OCI-LY7 (cell line): ENCODE data around the gene TICRR. TPM values are rescaled to one million over a fixed set of nuclear protein-coding genes. Genes with fewer than 3 reads are reported as not detected.

ENCODE experiments used
- BruUV-seq: library from RNA; stranded (reverse); fragments of 400-500 nt; replicated peaks from 2 replicates; lab custom pipeline; 2021; lab: Mats Ljungman, UMichigan
- CTCF ChIA-PET: fragments of 300-600 bp; sonication (Branson Sonifier 250); formaldehyde crosslinking; loops from one replicate; lab custom pipeline; 2022; ENCODE audit warnings: antibody characterized with exemption; ENCODE audit not compliant: unreplicated experiment; lab: Charles Lee
- POLR2A ChIA-PET: fragments of 300-600 bp; sonication (Branson Sonifier 250); formaldehyde crosslinking; loops from one replicate; lab custom pipeline; 2022; ENCODE audit warnings: antibody characterized with exemption; lab: Charles Lee
- DNase-seq: peaks from one replicate; pipeline ENCODE4 v3.0.0-alpha.2; 2015; ENCODE audit warnings: low spot score
- H2AFZ ChIP-seq: fragments of 200-600 bp; sonication (generic), shearing (Covaris generic); 2 replicates; pipeline ENCODE4 v1.6.1; 2014; ENCODE audit warnings: mild to moderate bottlenecking, antibody characterized with exemption, low read length, moderate library complexity
- H3K27ac ChIP-seq: fragments of 200-600 bp; sonication (generic); 2 replicates; pipeline ENCODE4 v1.5.1; 2014; ENCODE audit warnings: mixed run types, low read depth, mild to moderate bottlenecking, moderate library complexity, low read length, inconsistent platforms; ENCODE audit not compliant: poor library complexity, severe bottlenecking
- H3K36me3 ChIP-seq: fragments of 200-600 bp; sonication (generic); 2 replicates; pipeline ENCODE4 v1.6.1; 2014; ENCODE audit warnings: mild to moderate bottlenecking, antibody characterized with exemption, low read length, moderate library complexity, mixed read lengths; ENCODE audit not compliant: insufficient read depth
- H3K4me1 ChIP-seq: fragments of 200-600 bp; sonication (generic); 2 replicates; pipeline ENCODE4 v1.5.1; 2014; ENCODE audit warnings: mild to moderate bottlenecking, low read length; ENCODE audit not compliant: insufficient read depth, poor library complexity, severe bottlenecking
- H3K4me2 ChIP-seq: fragments of 200-600 bp; sonication (generic); 2 replicates; pipeline ENCODE4 v1.6.1; 2014; ENCODE audit warnings: mild to moderate bottlenecking, low read length
- H3K4me3 ChIP-seq: fragments of 200-600 bp; sonication (generic); 2 replicates; pipeline ENCODE4 v1.5.1; 2014; ENCODE audit warnings: mild to moderate bottlenecking, low read depth, low read length; ENCODE audit not compliant: poor library complexity, severe bottlenecking
- H3K79me2 ChIP-seq: fragments of 200-600 bp; sonication (generic); 2 replicates; pipeline ENCODE4 v1.6.1; 2016; ENCODE audit warnings: low read depth, mild to moderate bottlenecking, low read length, moderate library complexity, mixed read lengths; ENCODE audit not compliant: insufficient read depth
- H3K9me2 ChIP-seq: fragments of 200-600 bp; sonication (generic); 2 replicates; pipeline ENCODE4 v1.6.1; 2016; ENCODE audit warnings: mild to moderate bottlenecking, low read length, mixed read lengths; ENCODE audit not compliant: insufficient read depth
- H3K9me3 ChIP-seq: fragments of 200-600 bp; sonication (generic); 2 replicates; pipeline ENCODE4 v1.6.1; 2014; ENCODE audit warnings: mild to moderate bottlenecking, mixed run types, low read length, mixed read lengths
- H4K20me1 ChIP-seq: fragments of 200-600 bp; sonication (generic); 2 replicates; pipeline ENCODE4 v1.6.1; 2014; ENCODE audit warnings: mild to moderate bottlenecking, antibody characterized with exemption, low read length, moderate library complexity, mixed read lengths; ENCODE audit not compliant: insufficient read depth
- EZH2phosphoT487 ChIP-seq: fragments of 200-600 bp; sonication (generic); IDR thresholded peaks from 2 replicates; pipeline ENCODE4 v1.6.1; 2018; ENCODE audit warnings: low read depth, borderline replicate concordance, mild to moderate bottlenecking, mixed run types, antibody characterized with exemption, low read length, moderate library complexity, mixed read lengths
- intact Hi-C: fragments of 100-400 bp; cut with micrococcal nuclease; formaldehyde crosslinking; loops from one replicate; pipeline ENCODE4 v1.10.0; 2022; ENCODE audit not compliant: unreplicated experiment
- total RNA-seq, 2 experiments: library from RNA; depleted of rRNA in 1 of 2; stranded (reverse); fragments of >200 nt in 1 of 2; shearing (Covaris generic) in 1 of 2; gene quantifications; 2 replicates each; pipeline ENCODE4 v1.2.3, GENCODE V29; 2014 to 2022
- TF ChIP-seq, protein P1 (sequence below): fragments of 200-600 bp; sonication (generic); conservative IDR thresholded peaks from 2 replicates; pipeline ENCODE4 v1.5.1; 2014; ENCODE audit warnings: mild to moderate bottlenecking, antibody characterized with exemption, low read length, moderate library complexity, mixed read lengths

Gene TICRR
- total RNA-seq, 2 experiments from 2014 or later, result 25.9 to 44.4 TPM

DNA sequence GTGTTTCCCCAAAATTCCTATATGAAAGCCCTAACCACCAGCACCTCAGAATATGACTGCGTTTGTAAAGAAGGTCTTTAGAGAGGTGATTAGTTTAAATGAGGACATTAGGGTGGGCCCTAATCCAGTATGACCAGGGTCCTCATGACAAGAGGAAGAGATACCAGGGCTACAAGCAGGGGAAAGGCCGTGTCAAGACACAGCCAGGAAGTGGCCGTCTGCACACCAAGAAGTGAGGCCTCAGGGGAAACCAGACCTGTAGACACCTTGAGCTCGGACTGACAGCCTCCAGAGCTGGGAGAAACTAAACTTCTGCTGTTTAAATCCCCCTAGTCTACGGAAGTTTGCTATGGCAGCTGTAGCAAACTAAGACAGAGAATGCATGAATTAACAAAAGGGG is 65.8 kb downstream of the TICRR start:
- DNase-seq, result no peak
- ChIA-PET CTCF (no interaction called here), POLR2A (no interaction called here)
- Histone ChIP-seq H3K36me3 (no peaks in the 10 kb centered on the region), H3K79me2 (no peaks in the 10 kb centered on the region), H4K20me1 (no peaks in the 10 kb centered on the region), H3K4me1 (no peaks in the 10 kb centered on the region), H3K4me3 (no peak overlapping the region), H3K4me2 (no peak overlapping the region), H3K9me2 (no peaks in the 10 kb centered on the region), H3K27ac (no peak overlapping the region), H3K9me3 (no peaks in the 10 kb centered on the region), H2AFZ (no peak overlapping the region)
- intact Hi-C loops, result no loop called here
- TF ChIP-seq, protein P1, sequence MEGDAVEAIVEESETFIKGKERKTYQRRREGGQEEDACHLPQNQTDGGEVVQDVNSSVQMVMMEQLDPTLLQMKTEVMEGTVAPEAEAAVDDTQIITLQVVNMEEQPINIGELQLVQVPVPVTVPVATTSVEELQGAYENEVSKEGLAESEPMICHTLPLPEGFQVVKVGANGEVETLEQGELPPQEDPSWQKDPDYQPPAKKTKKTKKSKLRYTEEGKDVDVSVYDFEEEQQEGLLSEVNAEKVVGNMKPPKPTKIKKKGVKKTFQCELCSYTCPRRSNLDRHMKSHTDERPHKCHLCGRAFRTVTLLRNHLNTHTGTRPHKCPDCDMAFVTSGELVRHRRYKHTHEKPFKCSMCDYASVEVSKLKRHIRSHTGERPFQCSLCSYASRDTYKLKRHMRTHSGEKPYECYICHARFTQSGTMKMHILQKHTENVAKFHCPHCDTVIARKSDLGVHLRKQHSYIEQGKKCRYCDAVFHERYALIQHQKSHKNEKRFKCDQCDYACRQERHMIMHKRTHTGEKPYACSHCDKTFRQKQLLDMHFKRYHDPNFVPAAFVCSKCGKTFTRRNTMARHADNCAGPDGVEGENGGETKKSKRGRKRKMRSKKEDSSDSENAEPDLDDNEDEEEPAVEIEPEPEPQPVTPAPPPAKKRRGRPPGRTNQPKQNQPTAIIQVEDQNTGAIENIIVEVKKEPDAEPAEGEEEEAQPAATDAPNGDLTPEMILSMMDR, result no peak
- TF ChIP-seq EZH2phosphoT487, result no peak
- BruUV-seq, result no TSS peak

DNA sequence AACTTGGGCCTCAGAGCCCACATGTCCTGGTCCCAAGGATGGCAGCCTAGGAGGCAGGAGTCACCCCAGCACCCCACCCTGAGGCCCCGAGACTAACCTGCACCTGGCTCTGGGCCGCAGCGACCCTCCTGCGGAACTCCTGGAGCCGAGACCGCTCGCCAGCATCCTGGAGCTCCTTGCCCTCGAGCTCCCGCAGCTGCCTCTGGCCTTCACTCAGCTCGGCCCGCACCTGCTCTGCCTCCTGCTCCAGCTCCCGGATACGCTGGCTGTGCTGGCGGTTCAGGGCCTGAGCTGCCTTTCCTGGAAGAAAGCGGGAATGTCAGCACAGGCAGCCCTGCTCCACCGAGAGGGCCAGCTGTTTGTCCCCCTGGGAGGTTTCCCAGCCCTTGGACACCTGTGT is 66.8 kb downstream of the TICRR start:
- no peak for DNase-seq
- ChIA-PET CTCF (no interaction called here), POLR2A (no interaction called here)
- TF ChIP-seq EZH2phosphoT487, result no peak
- TF ChIP-seq, protein P1, result no peak
- no peaks in the 10 kb centered on the region for H3K36me3 ChIP-seq
- H3K27ac ChIP-seq, result no peak overlapping the region
- no TSS peak for BruUV-seq
- H2AFZ ChIP-seq, result no peak overlapping the region
- H4K20me1 ChIP-seq, result no peaks in the 10 kb centered on the region
- intact Hi-C loops, result no loop called here
- no peak overlapping the region for H3K4me2 ChIP-seq
- H3K79me2 ChIP-seq, result no peaks in the 10 kb centered on the region
- H3K4me3 ChIP-seq, result no peak overlapping the region
- no peaks in the 10 kb centered on the region for H3K4me1 ChIP-seq
- no peaks in the 10 kb centered on the region for H3K9me3 ChIP-seq
- H3K9me2 ChIP-seq, result no peaks in the 10 kb centered on the region

DNA sequence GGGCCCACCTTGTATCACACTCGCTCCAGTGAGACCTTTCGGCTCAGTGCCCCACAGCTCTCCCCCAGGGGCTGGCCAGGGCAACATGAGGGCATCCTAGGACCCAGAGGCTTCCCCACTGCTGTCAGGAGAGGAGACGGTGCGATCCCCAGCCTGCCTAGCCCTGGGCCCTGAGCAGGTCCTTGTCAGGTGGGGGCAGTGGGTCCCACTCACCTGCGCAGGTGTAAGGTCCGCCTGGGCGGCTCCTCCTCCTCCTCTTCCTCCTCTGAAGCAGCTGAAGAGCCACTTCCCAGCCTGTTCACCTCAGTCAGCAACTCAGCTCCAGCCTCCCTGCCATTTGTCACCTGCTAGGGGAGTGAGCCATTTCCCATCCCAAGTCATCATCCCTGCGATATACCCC is 70.4 kb downstream of the TICRR start:
- H3K36me3 ChIP-seq, result no peaks in the 10 kb centered on the region
- CTCF ChIA-PET, result no interaction called here

More for the DNA sequence above, 70.4 kb downstream of the TICRR start:
- POLR2A ChIA-PET, result no interaction called here
- intact Hi-C loops, result no loop called here
- Histone ChIP-seq H3K79me2 (no peaks in the 10 kb centered on the region), H3K27ac (no peak overlapping the region), H2AFZ (no peak overlapping the region), H3K9me2 (no peaks in the 10 kb centered on the region), H3K9me3 (no peaks in the 10 kb centered on the region), H3K4me2 (no peak overlapping the region), H4K20me1 (no peaks in the 10 kb centered on the region), H3K4me3 (no peak overlapping the region), H3K4me1 (no peaks in the 10 kb centered on the region)
- TF ChIP-seq EZH2phosphoT487, result no peak
- TF ChIP-seq, protein P1, result no peak
- BruUV-seq, result no TSS peak
- no peak for DNase-seq
